Effector memory CD4-positive, alpha-beta T cell (primary cell): ENCODE results near the gene ERC2.

ENCODE experiments used
- DNase-seq, 3 donors: peaks; one replicate each; pipeline ENCODE4 v3.0.0-alpha.2; 2020
- H3K27ac ChIP-seq: 2 replicates; pipeline ENCODE4 v1.7.0; 2013; ENCODE audit warnings: mild to moderate bottlenecking, low read length, moderate library complexity; ENCODE audit not compliant: insufficient read depth, poor library complexity, severe bottlenecking
- H3K27me3 ChIP-seq: replicated peaks from 2 replicates; pipeline ENCODE4 v1.7.0; 2013; ENCODE audit warnings: mild to moderate bottlenecking, low read length; ENCODE audit not compliant: insufficient read depth, control insufficient read depth, poor library complexity, severe bottlenecking
- H3K36me3 ChIP-seq: 2 replicates; pipeline ENCODE4 v1.7.0; 2013; ENCODE audit warnings: mild to moderate bottlenecking, low read length, moderate library complexity; ENCODE audit not compliant: control insufficient read depth, insufficient read depth
- H3K4me1 ChIP-seq: 2 replicates; pipeline ENCODE4 v1.7.0; 2013; ENCODE audit warnings: low read length, mild to moderate bottlenecking; ENCODE audit not compliant: control insufficient read depth, insufficient read depth, poor library complexity, severe bottlenecking
- H3K4me3 ChIP-seq: 2 replicates; pipeline ENCODE4 v1.7.0; 2013; ENCODE audit warnings: low read length, low read depth, mild to moderate bottlenecking; ENCODE audit not compliant: insufficient read depth, poor library complexity, severe bottlenecking
- H3K9me3 ChIP-seq: 2 replicates; pipeline ENCODE4 v1.7.0; 2013; ENCODE audit warnings: mild to moderate bottlenecking, low read length, moderate library complexity; ENCODE audit not compliant: control insufficient read depth

ERC2 gene

GRCh38 chr3:55662683-55663082, 805.6 kb downstream of the ERC2 start:
- Histone ChIP-seq H3K27ac (no peak overlapping the region), H3K4me1 (no peaks in the 10 kb centered on the region), H3K27me3 (no peaks in the 10 kb centered on the region), H3K36me3 (no peaks in the 10 kb centered on the region), H3K4me3 (no peak overlapping the region), H3K9me3 (no peaks in the 10 kb centered on the region)
- DNase-seq = no peak

DNA sequence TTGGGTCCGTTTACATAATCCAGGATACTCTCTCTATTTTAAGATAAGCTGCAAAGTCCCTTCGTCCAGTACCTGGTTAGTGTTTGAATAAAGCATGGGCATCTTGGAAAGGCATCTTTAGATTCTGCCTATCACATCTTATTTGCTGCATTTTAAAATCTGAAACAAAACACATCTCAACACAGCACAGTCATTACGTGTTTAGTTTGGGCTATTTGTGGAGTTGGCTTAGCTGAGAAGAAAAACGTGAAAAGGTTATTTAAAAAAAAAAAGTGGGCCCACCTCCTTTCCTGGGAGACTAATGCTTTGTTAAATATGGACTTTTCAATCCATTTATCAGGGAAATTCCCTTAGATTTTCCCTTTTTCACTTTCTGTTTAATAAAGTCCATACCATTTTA, 806.7 kb downstream of the ERC2 start:
- H3K27ac ChIP-seq = no peak overlapping the region
- no peak overlapping the region for H3K4me3 ChIP-seq
- H3K36me3 ChIP-seq = no peaks in the 10 kb centered on the region
- H3K27me3 ChIP-seq = no peaks in the 10 kb centered on the region
- DNase-seq = no peak
- no peaks in the 10 kb centered on the region for H3K9me3 ChIP-seq
- no peaks in the 10 kb centered on the region for H3K4me1 ChIP-seq

DNA sequence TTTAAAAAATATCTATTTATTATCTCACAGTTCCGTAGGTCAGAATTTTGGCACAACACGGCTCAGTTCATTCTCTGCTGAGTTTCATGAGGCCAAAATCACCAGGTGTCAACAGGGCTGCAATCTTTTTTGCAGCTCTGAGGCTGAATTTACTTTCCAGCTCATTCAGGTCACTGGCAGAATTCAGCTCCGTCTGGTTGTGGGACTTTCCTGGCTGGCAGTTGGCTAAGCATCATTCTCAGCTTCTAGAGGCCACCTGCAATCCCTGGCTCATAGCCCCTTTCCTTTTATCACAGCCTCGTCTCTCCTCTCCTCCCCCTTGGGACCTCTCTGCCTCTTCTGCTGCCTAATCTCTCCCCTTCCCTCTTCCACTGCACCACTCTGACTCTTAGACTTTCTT, 807.1 kb downstream of the ERC2 start:
- H3K27me3 ChIP-seq = no peaks in the 10 kb centered on the region
- H3K4me1 ChIP-seq = no peaks in the 10 kb centered on the region
- no peak for DNase-seq
- no peaks in the 10 kb centered on the region for H3K9me3 ChIP-seq
- no peak overlapping the region for H3K4me3 ChIP-seq
- no peaks in the 10 kb centered on the region for H3K36me3 ChIP-seq
- H3K27ac ChIP-seq = no peak overlapping the region

GRCh38 chr3:55660642-55661041, 807.6 kb downstream of the ERC2 start:
- no peak for DNase-seq
- no peaks in the 10 kb centered on the region for H3K27me3 ChIP-seq
- H3K9me3 ChIP-seq = no peaks in the 10 kb centered on the region
- no peaks in the 10 kb centered on the region for H3K4me1 ChIP-seq
- no peak overlapping the region for H3K4me3 ChIP-seq
- no peaks in the 10 kb centered on the region for H3K36me3 ChIP-seq
- H3K27ac ChIP-seq = no peak overlapping the region

DNA sequence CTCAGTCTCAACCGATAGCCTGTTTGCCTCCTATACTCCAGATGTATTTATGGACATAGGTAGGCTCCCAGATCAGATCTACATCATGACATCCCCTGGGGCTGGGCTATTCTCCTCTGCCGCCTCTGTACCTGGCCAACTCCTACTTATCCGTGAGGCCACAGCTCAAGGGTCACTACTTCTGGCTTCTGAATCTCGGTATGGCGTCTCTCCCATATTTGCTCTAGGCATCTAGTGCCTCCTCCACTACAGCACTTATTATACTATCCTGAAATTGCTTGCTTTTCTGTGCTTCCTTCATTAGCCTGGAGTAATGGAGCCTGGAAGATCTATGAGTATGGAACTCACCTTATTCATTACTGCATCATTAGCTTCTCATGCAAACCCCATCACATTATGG, 808.6 kb downstream of the ERC2 start:
- DNase-seq = no peak
- Histone ChIP-seq H3K27ac (no peak overlapping the region), H3K4me1 (no peaks in the 10 kb centered on the region), H3K4me3 (no peak overlapping the region), H3K36me3 (no peaks in the 10 kb centered on the region), H3K9me3 (no peaks in the 10 kb centered on the region), H3K27me3 (no peaks in the 10 kb centered on the region)

- Histone ChIP-seq H3K27me3 (no peaks in the 10 kb centered on the region), H3K27ac (no peak overlapping the region), H3K9me3 (no peaks in the 10 kb centered on the region), H3K36me3 (no peaks in the 10 kb centered on the region), H3K4me1 (no peaks in the 10 kb centered on the region), H3K4me3 (no peak overlapping the region)
- DNase-seq = no peak
Observed at GRCh38 chr3:55658690-55659562, 809.3 kb downstream of the ERC2 start.

GRCh38 chr3:55658270-55658669, 810.0 kb downstream of the ERC2 start:
- Histone ChIP-seq H3K4me1 (no peaks in the 10 kb centered on the region), H3K4me3 (no peak overlapping the region), H3K9me3 (no peaks in the 10 kb centered on the region), H3K27me3 (no peaks in the 10 kb centered on the region), H3K36me3 (no peaks in the 10 kb centered on the region), H3K27ac (no peak overlapping the region)
- no peak for DNase-seq

GRCh38 chr3:55655544-55655943, 812.7 kb downstream of the ERC2 start:
- Histone ChIP-seq H3K27ac (no peak overlapping the region), H3K36me3 (no peaks in the 10 kb centered on the region), H3K9me3 (no peaks in the 10 kb centered on the region), H3K4me3 (no peak overlapping the region), H3K4me1 (no peaks in the 10 kb centered on the region), H3K27me3 (no peaks in the 10 kb centered on the region)
- no peak for DNase-seq

DNA sequence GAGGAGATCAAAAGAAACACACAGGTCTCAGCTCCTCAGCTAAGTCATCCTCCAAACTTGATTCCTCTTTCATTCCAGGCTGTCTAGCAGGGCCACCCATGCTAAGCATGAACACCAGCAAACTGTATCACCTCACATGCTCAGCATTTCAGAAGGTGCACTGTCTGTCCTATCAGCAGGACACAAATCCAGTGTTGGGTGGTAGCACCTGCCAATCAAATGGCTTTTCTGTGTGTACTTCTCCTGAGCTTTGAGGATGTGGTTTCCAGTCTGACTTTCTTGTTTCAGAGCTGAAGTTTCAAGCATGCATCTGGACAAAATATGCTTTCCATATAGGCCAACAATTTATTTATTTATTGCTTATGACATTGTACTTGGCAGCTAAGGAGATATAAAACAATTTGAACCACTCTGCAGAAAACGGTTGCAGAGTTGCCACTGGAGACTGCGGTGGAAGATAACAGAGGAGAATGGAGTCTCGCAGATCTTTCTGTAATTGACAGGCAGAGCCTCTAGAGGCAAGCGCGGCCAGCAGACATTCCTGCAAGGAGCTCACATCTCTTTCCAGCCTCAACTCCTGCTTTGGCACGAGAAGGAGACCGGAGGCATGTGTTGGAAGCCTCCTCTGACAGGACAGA, 814.0 kb downstream of the ERC2 start:
- Histone ChIP-seq H3K4me3 (no peak overlapping the region), H3K4me1 (no peaks in the 10 kb centered on the region), H3K9me3 (no peaks in the 10 kb centered on the region), H3K27me3 (no peaks in the 10 kb centered on the region), H3K27ac (no peak overlapping the region), H3K36me3 (no peaks in the 10 kb centered on the region)
- no peak for DNase-seq

DNA sequence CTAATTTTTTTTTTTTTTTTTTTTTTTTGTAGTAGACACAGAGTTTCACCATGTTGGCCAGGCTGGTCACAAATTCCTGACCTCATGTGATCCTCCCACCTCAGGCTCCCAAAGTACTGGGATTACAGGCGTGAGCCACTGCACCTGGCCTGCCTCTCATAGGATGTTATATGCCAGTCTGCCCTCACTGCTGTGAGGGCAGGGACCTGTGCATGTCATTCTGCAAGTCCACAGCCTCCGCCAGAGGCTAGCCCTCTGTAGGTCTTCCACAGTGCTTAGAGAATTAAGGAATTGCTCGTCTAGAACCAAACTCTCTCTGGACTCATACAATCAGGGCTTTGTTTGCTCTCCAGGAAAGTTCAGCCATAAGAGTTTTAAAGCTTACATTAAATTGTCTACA, 817.3 kb downstream of the ERC2 start:
- Histone ChIP-seq H3K27me3 (no peaks in the 10 kb centered on the region), H3K9me3 (no peaks in the 10 kb centered on the region), H3K27ac (no peak overlapping the region), H3K4me3 (no peak overlapping the region), H3K36me3 (no peaks in the 10 kb centered on the region), H3K4me1 (no peaks in the 10 kb centered on the region)
- no peak for DNase-seq
